HG02943 (cell line): ENCODE measurements around the gene NEGR1.
"Not testable (repeated sequence)": the region's sequence is repeated elsewhere in the genome, so short reads cannot be mapped to it uniquely, and the experiment has no call there.

Experiments
- ATAC-seq: cut with Tn5 transposase; IDR thresholded peaks from one replicate; pipeline ENCODE4 v1.9.1; 2021; ENCODE audit warnings: mild to moderate bottlenecking, low read depth, moderate library complexity; ENCODE audit not compliant: unreplicated experiment

Gene NEGR1

DNA sequence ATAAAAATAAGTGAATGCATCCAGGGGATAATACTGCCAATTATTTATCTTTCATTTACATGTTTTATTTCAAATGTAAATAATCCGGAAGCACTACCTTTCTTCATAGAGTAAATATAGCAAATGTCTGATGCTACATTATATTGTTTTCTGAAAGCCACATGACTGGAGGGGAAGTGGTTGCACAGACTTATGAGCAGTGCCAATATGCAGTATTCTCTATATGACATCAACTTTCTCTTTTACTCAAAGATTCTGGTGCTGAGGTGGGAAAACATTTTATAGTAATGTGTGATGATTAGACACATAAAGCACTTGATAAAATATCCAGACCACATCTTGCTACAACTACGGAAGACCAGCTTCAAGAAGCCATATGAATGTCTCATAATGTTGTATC, 314.7 kb downstream of the NEGR1 start:
- ATAC-seq = no peak

DNA sequence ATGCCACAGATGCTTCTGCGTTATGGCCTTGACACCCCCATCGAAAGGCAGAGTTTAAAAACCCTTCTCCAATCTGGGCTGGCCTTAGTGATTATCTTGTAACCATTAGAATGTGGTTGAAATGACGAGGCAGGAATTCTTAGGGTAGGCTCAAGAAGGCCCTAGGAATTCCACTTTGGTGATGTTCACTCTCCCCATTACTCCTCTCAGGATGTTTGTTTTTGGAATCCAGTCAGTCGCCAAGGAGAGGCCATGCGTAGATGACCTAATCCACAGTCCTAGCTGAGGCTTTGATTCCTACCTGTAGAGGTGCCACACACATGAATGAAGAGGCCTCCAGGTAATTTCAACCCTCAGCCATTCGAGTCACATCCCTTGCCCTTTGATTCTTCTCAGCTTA, 318.2 kb downstream of the NEGR1 start:
- ATAC-seq = no peak

- no peak for ATAC-seq
Measured at GRCh38 chr1:71956613-71957285, 325.6 kb downstream of the NEGR1 start.

GRCh38 chr1:71950579-71950978, 331.8 kb downstream of the NEGR1 start:
- no peak for ATAC-seq

DNA sequence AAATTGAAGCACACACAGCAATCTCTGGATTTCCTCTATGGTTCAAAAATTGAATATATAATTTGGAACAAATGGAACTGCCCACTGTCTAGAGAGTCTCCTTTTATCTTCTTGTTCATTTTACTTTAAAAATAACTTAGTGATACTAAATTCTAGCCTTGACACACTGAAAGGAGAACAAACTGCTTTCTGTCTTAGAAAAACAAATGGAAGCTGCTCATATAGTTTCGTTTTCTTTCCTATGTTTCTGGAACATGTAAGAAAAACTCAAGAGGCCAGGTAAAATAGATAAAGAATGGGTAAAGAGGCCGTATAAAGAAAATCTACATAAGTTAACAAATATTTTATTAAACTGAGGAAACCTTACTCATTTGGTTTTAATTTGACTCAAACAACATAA, 332.7 kb downstream of the NEGR1 start:
- ATAC-seq = no peak

DNA sequence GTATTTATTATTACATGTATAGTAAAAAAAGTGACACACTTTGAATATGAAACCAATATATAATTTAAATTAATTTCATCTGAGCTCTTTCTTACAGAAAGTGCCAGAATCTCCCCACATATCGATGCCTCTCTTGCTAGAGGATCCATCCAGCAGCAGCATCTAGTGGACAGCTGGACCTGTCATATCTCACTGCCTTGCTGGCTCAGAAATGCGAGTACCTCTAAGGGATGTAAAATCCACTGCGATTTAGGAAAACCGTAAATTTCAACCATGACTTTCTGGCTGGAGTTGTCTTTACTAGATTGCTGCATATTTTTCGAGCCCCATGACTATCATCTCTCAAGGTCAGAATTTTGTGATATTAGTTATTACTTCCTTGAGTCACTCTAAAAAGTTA, 333.8 kb downstream of the NEGR1 start:
- ATAC-seq = no peak

DNA sequence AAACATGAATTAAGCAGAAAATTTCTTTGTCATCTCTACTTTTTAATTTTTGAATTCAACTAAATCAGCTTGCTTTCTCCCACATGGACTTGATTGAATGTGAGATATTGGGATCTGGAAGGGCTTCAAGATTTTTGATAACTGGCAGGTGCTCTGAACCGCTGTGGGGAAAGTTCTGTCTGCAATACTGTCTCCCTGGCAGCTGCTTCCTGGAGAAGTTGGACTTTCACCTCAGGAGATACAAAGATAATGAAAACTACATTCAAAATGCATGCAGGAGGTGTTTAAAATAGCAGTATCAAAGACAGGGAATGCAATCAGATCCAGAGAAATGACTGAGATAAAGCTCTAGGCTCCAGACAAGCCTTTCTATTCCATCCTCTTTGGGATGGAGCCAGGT, 338.3 kb downstream of the NEGR1 start:
- ATAC-seq = no peak

- ATAC-seq = no peak
Measured at GRCh38 chr1:71940261-71940660, 342.1 kb downstream of the NEGR1 start.

- no peak for ATAC-seq
Measured at GRCh38 chr1:71930511-71930910, 351.8 kb downstream of the NEGR1 start.

- ATAC-seq = no peak
Measured at GRCh38 chr1:71921935-71922559, 360.3 kb downstream of the NEGR1 start.

DNA sequence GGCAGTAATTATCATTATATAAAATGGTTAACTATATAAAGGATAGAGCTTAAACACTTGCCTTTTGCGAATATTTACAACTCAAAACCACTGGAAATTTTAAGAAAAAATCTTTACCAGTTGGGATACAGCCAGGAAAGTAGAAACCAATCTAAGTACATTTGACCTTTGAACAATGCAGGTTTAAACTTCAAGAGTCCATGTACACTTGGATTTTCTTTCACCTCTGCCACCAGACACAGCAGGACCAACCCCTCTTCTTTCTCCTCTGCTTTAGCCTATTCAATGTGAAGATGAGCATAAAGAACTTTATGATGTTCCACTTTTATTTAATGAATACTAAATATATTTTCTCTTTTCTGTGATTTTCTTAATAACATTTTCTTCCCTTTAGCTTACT, 361.1 kb downstream of the NEGR1 start:
- no peak for ATAC-seq

DNA sequence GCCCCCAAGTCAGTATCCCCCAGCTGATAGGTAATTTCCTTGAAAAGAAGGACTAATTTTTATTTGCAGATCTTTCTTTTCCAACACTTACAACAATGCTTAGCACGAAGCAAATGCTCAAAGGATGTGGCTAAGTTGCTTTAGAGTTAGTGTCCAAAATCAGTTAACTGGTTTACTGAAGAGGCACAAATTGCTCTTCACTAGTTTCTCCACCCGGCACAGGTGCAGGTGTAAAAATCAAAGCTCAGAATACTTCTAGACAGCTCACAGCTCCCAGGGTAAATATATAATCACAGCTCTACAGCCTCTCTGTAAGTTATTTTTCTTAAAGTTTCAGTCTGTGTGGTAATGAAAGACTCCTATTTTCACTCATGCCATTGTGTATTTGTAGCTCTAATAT, 361.8 kb downstream of the NEGR1 start:
- ATAC-seq = no peak

GRCh38 chr1:71919811-71920509, 362.4 kb downstream of the NEGR1 start:
- ATAC-seq = no peak

- no peak for ATAC-seq
Measured at GRCh38 chr1:71918630-71919029, 363.7 kb downstream of the NEGR1 start.

- ATAC-seq = no peak
Measured at GRCh38 chr1:71916894-71917293, 365.4 kb downstream of the NEGR1 start.

- no peak for ATAC-seq
Measured at GRCh38 chr1:71914626-71915025, 367.7 kb downstream of the NEGR1 start.

- no peak for ATAC-seq
Measured at GRCh38 chr1:71908871-71909390, 373.4 kb downstream of the NEGR1 start.

GRCh38 chr1:71908303-71908702, 374.0 kb downstream of the NEGR1 start:
- ATAC-seq = no peak

- no peak for ATAC-seq
Measured at GRCh38 chr1:71899881-71900280, 382.5 kb downstream of the NEGR1 start.

DNA sequence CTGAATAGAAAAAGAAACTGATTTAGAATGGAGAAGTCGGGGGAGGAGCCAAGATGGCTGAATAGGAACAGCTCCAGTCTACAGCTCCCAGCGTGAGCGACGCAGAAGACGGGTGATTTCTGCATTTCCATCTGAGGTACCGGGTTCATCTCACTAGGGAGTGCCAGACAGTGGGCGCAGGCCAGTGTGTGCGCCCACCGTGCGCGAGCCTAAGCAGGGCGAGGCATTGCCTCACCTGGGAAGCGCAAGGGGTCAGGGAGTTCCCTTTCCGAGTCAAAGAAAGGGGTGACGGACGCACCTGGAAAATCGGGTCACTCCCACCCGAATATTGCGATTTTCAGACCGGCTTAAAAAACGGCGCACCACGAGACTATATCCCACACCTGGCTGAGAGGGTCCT, 394.2 kb downstream of the NEGR1 start:
- ATAC-seq = not testable (repeated sequence)

DNA sequence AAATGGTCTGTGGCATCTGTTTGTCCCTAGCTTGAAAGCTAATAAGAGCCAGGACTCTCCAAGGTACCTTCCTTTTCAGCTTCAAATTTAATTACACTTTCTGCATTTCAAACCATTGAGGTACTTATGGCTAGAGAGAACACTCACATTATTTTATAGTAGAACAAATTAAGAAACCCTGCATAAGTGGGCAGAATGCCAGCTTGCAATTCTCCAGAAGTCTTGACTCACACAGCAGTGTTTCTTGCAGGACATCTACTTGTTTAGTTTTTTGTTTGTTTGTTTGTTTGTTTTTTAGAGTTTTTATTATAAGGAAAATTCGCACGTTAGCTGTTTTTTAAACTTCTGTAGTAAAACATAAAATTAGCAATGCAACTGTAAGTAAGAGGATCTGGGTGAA, 397.2 kb downstream of the NEGR1 start:
- no peak for ATAC-seq

DNA sequence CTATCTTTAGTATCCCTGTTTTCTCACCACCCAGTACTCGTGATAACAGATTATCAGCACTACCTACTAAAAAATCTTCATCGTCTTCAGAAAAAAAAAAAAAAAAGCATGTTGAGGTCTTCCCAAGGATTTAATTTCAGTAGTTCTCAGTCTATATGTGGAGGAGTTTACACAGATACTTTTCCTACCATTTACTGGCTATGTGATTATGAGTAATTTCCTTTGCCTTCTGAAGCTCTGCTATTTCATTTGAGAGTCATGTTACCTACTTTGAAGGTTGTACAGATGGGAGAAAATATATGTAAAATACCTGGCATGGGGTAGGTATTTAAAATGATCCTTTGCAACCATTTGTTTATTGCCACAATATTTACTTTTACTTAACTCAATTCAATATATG, 399.7 kb downstream of the NEGR1 start:
- ATAC-seq = no peak
